H1 (cell line): ENCODE data around the gene TMPRSS4. TPM values are rescaled to one million over a fixed set of nuclear protein-coding genes. Genes with fewer than 3 reads are reported as not detected.

Source experiments
- CTCF ChIA-PET: fragments of 300-600 bp; sonication (Branson Sonifier 250); formaldehyde crosslinking; loops from one replicate; lab custom pipeline; 2021; ENCODE audit not compliant: partially characterized antibody; lab: Charles Lee
- POLR2A ChIA-PET: fragments of 300-600 bp; sonication (Branson Sonifier 250); formaldehyde crosslinking; loops from one replicate; lab custom pipeline; 2021; ENCODE audit warnings: inconsistent platforms; ENCODE audit not compliant: partially characterized antibody; lab: Charles Lee
- DNase-seq, 2 experiments: peaks; one replicate each; pipeline versions ENCODE4 v3.0.0 to v3.0.0-alpha.2; 2010 to 2022; ENCODE audit warnings: low spot score in 2 of 2, low read depth in 1 of 2, mixed read lengths in 1 of 2
- FAIRE-seq: peaks from 2 replicates; lab custom pipeline; 2011; peaks lifted over from hg19 to GRCh38; lab: Jason Lieb, UNC
- H2AFZ ChIP-seq: 2 replicates; pipeline ENCODE4 v1.8.1; 2012; ENCODE audit warnings: low read length, inconsistent platforms
- H2AK5ac ChIP-seq: 2 replicates; pipeline ENCODE4 v1.6.1; 2013; ENCODE audit warnings: low read depth, low read length
- H2BK120ac ChIP-seq: replicated peaks from 2 replicates; pipeline ENCODE3; 2013; ENCODE audit warnings: low read depth, low read length, inconsistent platforms
- H2BK12ac ChIP-seq: 2 replicates; pipeline ENCODE4 v1.6.1; 2013; ENCODE audit warnings: low read depth, low read length
- H2BK15ac ChIP-seq: 2 replicates; pipeline ENCODE4 v1.6.1; 2013; ENCODE audit warnings: low read length
- H2BK20ac ChIP-seq: 2 replicates; pipeline ENCODE4 v1.6.1; 2013; ENCODE audit warnings: low read length
- H2BK5ac ChIP-seq: 2 replicates; pipeline ENCODE4 v1.6.1; 2013; ENCODE audit warnings: low read depth, low read length
- H3K14ac ChIP-seq: 2 replicates; pipeline ENCODE4 v1.6.1; 2013; ENCODE audit warnings: inconsistent platforms; ENCODE audit not compliant: insufficient read length
- H3K18ac ChIP-seq: 2 replicates; pipeline ENCODE4 v1.6.1; 2013; ENCODE audit warnings: low read length; ENCODE audit errors: extremely low read depth
- H3K23ac ChIP-seq: 2 replicates; pipeline ENCODE4 v1.6.1; 2013; ENCODE audit warnings: inconsistent platforms; ENCODE audit not compliant: insufficient read length
- H3K23me2 ChIP-seq: 2 replicates; pipeline ENCODE4 v1.6.1; 2013; ENCODE audit warnings: low read depth, low read length
- H3K27ac ChIP-seq: 2 replicates; pipeline ENCODE4 v1.6.1; 2011; ENCODE audit warnings: low read depth, low read length, inconsistent platforms
- H3K27me3 ChIP-seq, 4 experiments: replicated peaks in 1 of 4; 1 replicate in 1 of 4; 2 replicates in 3 of 4; pipeline versions ENCODE4 v1.6.1 to v1.8.1; 2011 to 2013; ENCODE audit warnings: low read length in 3 of 4, mild to moderate bottlenecking in 3 of 4, inconsistent platforms in 2 of 4, mixed read lengths in 2 of 4, moderate library complexity in 1 of 4; ENCODE audit not compliant: control insufficient read depth in 3 of 4, insufficient read depth in 3 of 4; ENCODE audit errors: extremely low read depth in 1 of 4
- H3K36me3 ChIP-seq, 4 experiments: 2 replicates each; pipeline versions ENCODE4 v1.6.1 to v1.8.1; 2011 to 2013; ENCODE audit warnings: mild to moderate bottlenecking in 4 of 4, low read length in 3 of 4, moderate library complexity in 2 of 4, control low read depth in 1 of 4, inconsistent platforms in 1 of 4; ENCODE audit not compliant: insufficient read depth in 4 of 4, control insufficient read depth in 2 of 4
- H3K4ac ChIP-seq: replicated peaks from 2 replicates; pipeline ENCODE3; 2013; ENCODE audit warnings: low read length, low read depth, mixed read lengths, inconsistent platforms; ENCODE audit not compliant: insufficient read length
- H3K4me1 ChIP-seq, 4 experiments: replicated peaks in 1 of 4; 1 replicate in 1 of 4; 2 replicates in 3 of 4; pipeline versions ENCODE4 v1.6.1 to v1.8.1; 2011 to 2013; ENCODE audit warnings: low read length in 3 of 4, inconsistent platforms in 2 of 4, mixed read lengths in 1 of 4; ENCODE audit not compliant: insufficient read depth in 4 of 4, control insufficient read depth in 3 of 4
- H3K4me2 ChIP-seq, 2 experiments: 2 replicates each; pipeline versions ENCODE4 v1.6.1 to v1.8.1; 2011 to 2013; ENCODE audit warnings: low read depth in 2 of 2, low read length in 2 of 2, control low read depth in 1 of 2, inconsistent platforms in 1 of 2, mild to moderate bottlenecking in 1 of 2; ENCODE audit not compliant: insufficient read depth in 1 of 2
- H3K4me3 ChIP-seq, 4 experiments: fragments of 200-600, 300-600 bp in 1 of 4; sonication (generic), shearing (Covaris generic), sonication (Bioruptor Twin) in 1 of 4; 2 replicates each; pipeline versions ENCODE4 v1.5.1 to v1.8.1; 2011 to 2016; ENCODE audit warnings: low read length in 4 of 4, low read depth in 3 of 4, control low read depth in 2 of 4, inconsistent platforms in 2 of 4, mild to moderate bottlenecking in 2 of 4, mixed read lengths in 1 of 4, moderate library complexity in 1 of 4; ENCODE audit not compliant: insufficient read depth in 2 of 4; ENCODE audit errors: extremely low read depth in 1 of 4
- H3K56ac ChIP-seq: replicated peaks from 2 replicates; pipeline ENCODE3; 2013; ENCODE audit warnings: low read depth, mild to moderate bottlenecking, mixed read lengths, low read length, inconsistent platforms; ENCODE audit not compliant: insufficient read length
- H3K79me1 ChIP-seq: 2 replicates; pipeline ENCODE4 v1.6.1; 2013; ENCODE audit warnings: low read depth, low read length, control low read depth
- H3K79me2 ChIP-seq, 2 experiments: 2 replicates each; pipeline versions ENCODE4 v1.6.1 to v1.8.1; 2012 to 2013; ENCODE audit warnings: low read length in 2 of 2, mild to moderate bottlenecking in 2 of 2, inconsistent platforms in 1 of 2; ENCODE audit not compliant: insufficient read depth in 2 of 2, control insufficient read depth in 1 of 2
- H3K9ac ChIP-seq, 4 experiments: replicated peaks in 1 of 4; 1 replicate in 1 of 4; 2 replicates in 3 of 4; pipeline versions ENCODE4 v1.6.1 to v1.8.1; 2011 to 2013; ENCODE audit warnings: low read depth in 3 of 4, low read length in 3 of 4, control low read depth in 2 of 4, mild to moderate bottlenecking in 2 of 4, moderate library complexity in 2 of 4, inconsistent platforms in 1 of 4; ENCODE audit errors: extremely low read depth in 1 of 4
- H3K9me3 ChIP-seq, 2 experiments: 2 replicates each; pipeline versions ENCODE4 v1.6.1 to v1.8.1; 2012 to 2013; ENCODE audit warnings: mild to moderate bottlenecking in 2 of 2, moderate library complexity in 2 of 2, control low read depth in 1 of 2, inconsistent platforms in 1 of 2, low read depth in 1 of 2, low read length in 1 of 2, mixed read lengths in 1 of 2; ENCODE audit not compliant: insufficient read depth in 2 of 2
- H4K20me1 ChIP-seq, 2 experiments: replicated peaks in 1 of 2; 2 replicates each; pipeline versions ENCODE3 to v1.8.1; 2011 to 2013; ENCODE audit warnings: inconsistent platforms in 2 of 2, low read length in 2 of 2, mild to moderate bottlenecking in 1 of 2; ENCODE audit not compliant: insufficient read depth in 2 of 2, control insufficient read depth in 1 of 2
- H4K5ac ChIP-seq: 2 replicates; pipeline ENCODE4 v1.6.1; 2013; ENCODE audit warnings: low read length, low read depth, mixed read lengths, inconsistent platforms; ENCODE audit not compliant: insufficient read length
- H4K8ac ChIP-seq: 2 replicates; pipeline ENCODE4 v1.8.0; 2013; ENCODE audit warnings: mild to moderate bottlenecking, moderate library complexity, low read length, inconsistent platforms; ENCODE audit not compliant: insufficient read depth; ENCODE audit errors: extremely low read depth
- H4K91ac ChIP-seq: replicated peaks from 2 replicates; pipeline ENCODE3; 2013; ENCODE audit warnings: low read length, mixed read lengths, inconsistent platforms; ENCODE audit not compliant: insufficient read length
- FOSL1 ChIP-seq: IDR thresholded peaks from 2 replicates; pipeline ENCODE4 v1.6.1; 2011; ENCODE audit warnings: mild to moderate bottlenecking, low read depth, low read length, moderate library complexity; ENCODE audit not compliant: insufficient read depth
- SIN3A ChIP-seq, 2 experiments: IDR thresholded peaks in 1 of 2; conservative IDR thresholded peaks in 1 of 2; 2 replicates each; pipeline ENCODE4 v1.6.1; 2011 to 2012; ENCODE audit warnings: low read length in 2 of 2, improper control_type of control experiment in 1 of 2, low read depth in 1 of 2, mild to moderate bottlenecking in 1 of 2
- WGBS, 2 experiments: shearing (Covaris generic) in 1 of 2; methylation state at CpG; one replicate each; pipeline versions ENCODE4 v1.1.6 to v1.1.7; 2013 to 2015; ENCODE audit warnings: low lambda C conversion rate in 2 of 2, mixed read lengths in 2 of 2, inconsistent platforms in 1 of 2, low coverage in 1 of 2, missing lambda C conversion rate in 1 of 2; ENCODE audit not compliant: insufficient replicate concordance in 2 of 2, insufficient coverage in 1 of 2, insufficient read length in 1 of 2; ENCODE audit errors: extremely low coverage in 1 of 2, missing lambda C conversion rate in 1 of 2; 5-methylcytosine and 5-hydroxymethylcytosine counted together
- polyA plus RNA-seq, 7 experiments: library from polyadenylated mRNA; depleted of rRNA in 3 of 7; stranded (reverse) in 5 of 7; unstranded in 2 of 7; fragments of >200 nt in 5 of 7; fragments of 200-250 nt in 2 of 7; gene quantifications; 1 replicate in 5 of 7; 2 replicates in 1 of 7; 4 replicates in 1 of 7; pipeline versions ENCODE4 v1.2.1 to v1.2.3, GENCODE V29; 2011 to 2013; ENCODE audit warnings: missing spikeins in 2 of 7, mixed read lengths in 2 of 7
- total RNA-seq: library from RNA; stranded (reverse); fragmentation: NEBNext Ultra II Directional; extraction: Animal tissue kit (Norgen Biotek cat#: 25700); gene quantifications from 2 replicates; pipeline ENCODE4 v1.2.1, GENCODE V29; 2021

Gene TMPRSS4
- total and polyA plus RNA-seq, 2 of the 8 experiments (the other 6 are each of a cell fraction or from before 2014, with no cell fraction given), result 0.11 to 0.58 TPM

- CTCF ChIA-PET, result interaction anchor here (0.8 to 1.7 kb wide), 4 partner anchors 11 to 46 kb away, joined by 3 to 7 read pairs (median 4); no protein-coding TSS in a partner anchor
- no peak overlapping the region for H3K27ac ChIP-seq
- no peak overlapping the region for H2BK5ac ChIP-seq
- no peak overlapping the region for H3K4ac ChIP-seq
- no peak for DNase-seq
- H3K4me1 ChIP-seq, result peaks cover 0 to 2% (median 0%) of the 10 kb centered on the region in 4 experiments; a peak in 1 of 7 replicates
- H2BK120ac ChIP-seq, result no peak overlapping the region
- no peak overlapping the region for H3K23ac ChIP-seq
- no peak for FAIRE-seq
- H3K56ac ChIP-seq, result no peak overlapping the region
- no peak overlapping the region for H4K8ac ChIP-seq
- H3K14ac ChIP-seq, result no peak overlapping the region
- H3K4me3 ChIP-seq, result no peak overlapping the region
- no peaks in the 10 kb centered on the region for H3K9me3 ChIP-seq
- no peak overlapping the region for H2BK15ac ChIP-seq
- H2AFZ ChIP-seq, result no peak overlapping the region
- H3K4me2 ChIP-seq, result no peak overlapping the region
- H4K20me1 ChIP-seq, result no peaks in the 10 kb centered on the region
- H3K79me1 ChIP-seq, result no peaks in the 10 kb centered on the region
- no peak overlapping the region for H4K91ac ChIP-seq
- POLR2A ChIA-PET, result interaction anchor here (0.9 kb wide), 1 partner anchor 56 kb away, joined by 3 read pairs; no protein-coding TSS in a partner anchor
- H2AK5ac ChIP-seq, result no peak overlapping the region
- H4K5ac ChIP-seq, result no peak overlapping the region
- H3K18ac ChIP-seq, result no peak overlapping the region
- WGBS, 2 experiments, result 93% methylated on average over 4 of the region's 4 CpGs; no CpG with 5 or more reads in 1 of the 2 experiments
- H3K23me2 ChIP-seq, result no peaks in the 10 kb centered on the region; the same call in 1 of the 2 replicates
- H3K27me3 ChIP-seq, result no peaks in the 10 kb centered on the region
- no peak overlapping the region for H2BK12ac ChIP-seq
- H2BK20ac ChIP-seq, result no peak overlapping the region
- no peak overlapping the region for H3K9ac ChIP-seq
- H3K36me3 ChIP-seq, result no peaks in the 10 kb centered on the region
- no peaks in the 10 kb centered on the region for H3K79me2 ChIP-seq
- TF ChIP-seq FOSL1 (no peak), SIN3A (conservative IDR thresholded peaks at IDR 0.05 in 1 of 2, IDR thresholded peaks at IDR 0.05 in 1 of 2; ENCODE audit: low read depth in 1 of 2, low read length in 2 of 2) (no peak)
Measured at GRCh38 chr11:118128310-118128709, 51.4 kb downstream of the TMPRSS4 start.
